Measurements from ENCODE around the gene PSMA1. TPM values are rescaled to one million over a fixed set of nuclear protein-coding genes. Genes with fewer than 3 reads are reported as not detected.
A peak's percentile ranks its signal among the peaks of the same experiment; 100 is the strongest.
"Not testable (repeated sequence)": the region's sequence is repeated elsewhere in the genome, so short reads cannot be mapped to it uniquely, and the experiment has no call there.

Gene PSMA1
- total RNA-seq, 2 donors from 2014 or later: 140 to 166 TPM

DNA sequence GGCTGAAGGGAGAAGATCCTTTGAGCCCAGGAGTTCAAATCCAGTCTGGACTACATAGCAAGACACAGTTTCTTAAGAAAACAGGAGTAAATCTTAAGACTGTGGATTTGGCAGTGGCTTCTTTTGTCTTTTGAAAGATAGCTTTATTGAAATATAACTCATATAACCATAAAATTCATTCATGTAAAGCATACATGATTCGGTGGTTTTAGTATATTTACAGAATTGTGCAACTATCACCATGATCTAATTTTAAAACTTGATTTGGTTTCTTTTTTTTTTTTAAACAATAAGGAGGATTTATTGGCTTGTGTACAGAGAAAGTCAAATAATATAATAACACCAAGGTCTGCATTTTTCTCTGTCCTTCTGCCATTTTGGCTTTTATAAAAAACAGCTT is 23.1 kb upstream of the PSMA1 start:
- Mint-ChIP-seq H3K4me3 (no peak overlapping the region), H3K27me3 (no peaks in the 10 kb centered on the region), H3K27ac (no peak overlapping the region), H3K36me3 (ENCODE audit: low read depth) (no peaks in the 10 kb centered on the region), H3K4me1 (peaks cover 7% of the 10 kb centered on the region)
- DNase-seq (no peak), ATAC-seq (no peak)
- H3K9me3 ChIP-seq (ENCODE audit: control insufficient read depth, low read length, poor library complexity, severe bottlenecking): no peaks in the 10 kb centered on the region

DNA sequence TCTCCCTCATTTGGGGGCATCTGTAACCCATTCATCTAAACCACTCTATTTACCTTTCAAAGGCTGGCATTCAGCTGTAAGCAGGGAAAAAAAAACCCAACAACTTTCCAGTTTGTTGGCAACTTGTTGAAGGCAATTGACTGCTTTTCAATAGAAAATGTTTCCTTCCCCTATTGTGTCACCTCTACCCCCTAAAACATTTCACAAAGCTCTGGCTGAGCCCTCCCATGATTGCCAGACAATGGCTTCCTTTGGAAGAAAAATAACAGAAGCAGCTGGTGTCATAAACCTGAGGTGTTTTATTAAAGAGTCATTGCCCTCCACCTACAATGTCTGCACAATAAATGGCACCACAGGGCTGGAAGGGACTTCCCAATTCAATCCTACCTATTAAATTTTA is 22.1 kb upstream of the PSMA1 start:
- ATAC-seq (no peak), DNase-seq (no peak)
- Mint-ChIP-seq H3K4me1 (peaks cover 5% of the 10 kb centered on the region), H3K27me3 (no peaks in the 10 kb centered on the region), H3K4me3 (no peak overlapping the region), H3K36me3 (ENCODE audit: low read depth) (no peaks in the 10 kb centered on the region), H3K27ac (no peak overlapping the region)
- H3K9me3 ChIP-seq (ENCODE audit: control insufficient read depth, low read length, poor library complexity, severe bottlenecking): no peaks in the 10 kb centered on the region

DNA sequence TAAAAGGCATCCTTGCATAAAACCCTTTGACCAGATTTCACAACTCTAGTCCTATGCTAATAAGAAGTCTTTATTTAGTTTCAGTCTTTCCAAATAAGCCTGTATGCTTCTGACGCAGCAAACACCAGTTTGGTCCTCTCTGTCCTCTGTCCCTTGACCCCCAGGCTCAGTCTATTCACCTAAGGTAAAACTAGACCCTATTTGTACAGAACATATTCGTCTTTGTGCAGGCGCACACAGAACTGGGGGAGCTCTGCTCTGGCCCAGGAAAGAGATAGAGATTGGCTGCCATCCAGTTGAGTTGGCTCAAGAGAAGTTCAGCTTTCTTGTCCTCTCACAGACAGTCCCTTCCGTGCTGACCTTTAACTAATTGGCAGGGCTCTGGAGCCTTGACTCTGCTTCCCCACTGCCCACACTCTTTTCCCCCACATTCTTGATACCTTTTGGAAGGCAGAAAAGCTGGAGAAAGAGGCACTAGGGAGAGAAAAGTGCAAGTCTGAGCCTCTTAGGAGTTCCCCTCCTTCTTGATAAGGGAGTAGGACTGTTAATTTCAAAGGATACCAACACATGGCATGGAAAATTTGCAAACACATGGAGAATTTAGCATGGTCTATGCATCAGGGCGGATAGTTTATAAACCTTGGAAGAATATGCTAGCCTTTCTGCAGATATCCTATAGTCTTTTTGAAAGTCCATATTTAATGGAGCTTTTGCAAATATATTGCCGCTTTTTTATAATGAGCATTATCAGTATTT is 21.2 kb upstream of the PSMA1 start:
- ATAC-seq (no peak), DNase-seq (no peak)
- Mint-ChIP-seq H3K27me3 (no peaks in the 10 kb centered on the region), H3K4me3 (no peak overlapping the region), H3K36me3 (ENCODE audit: low read depth) (no peaks in the 10 kb centered on the region), H3K4me1 (peaks cover 5% of the 10 kb centered on the region), H3K27ac (peak overlapping the region; percentile 41)
- H3K9me3 ChIP-seq (ENCODE audit: control insufficient read depth, low read length, poor library complexity, severe bottlenecking): no peaks in the 10 kb centered on the region

DNA sequence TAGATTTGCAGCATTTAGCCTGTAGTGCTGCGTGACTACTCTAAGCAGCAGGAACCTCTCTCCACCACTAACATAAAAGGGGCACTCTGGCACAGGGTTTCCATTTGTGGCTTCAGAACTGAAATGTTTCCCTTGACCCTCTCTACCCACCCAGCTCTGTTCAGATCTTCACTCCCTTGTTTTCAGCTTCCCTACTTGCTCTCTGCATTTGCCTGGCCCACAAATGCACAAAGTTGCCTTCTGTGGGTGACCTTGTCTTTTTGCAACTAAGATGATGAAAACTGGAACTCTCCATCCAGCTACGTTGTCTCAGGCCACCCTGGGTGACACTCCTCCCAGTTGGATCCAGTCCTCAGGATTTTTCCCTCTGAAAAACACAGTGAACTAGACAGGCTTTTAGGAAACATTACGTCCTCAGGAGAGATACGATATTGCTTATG is 19.8 kb upstream of the PSMA1 start:
- H3K36me3 Mint-ChIP-seq (ENCODE audit: low read depth): no peaks in the 10 kb centered on the region
- H3K27me3 Mint-ChIP-seq: no peaks in the 10 kb centered on the region
- ATAC-seq (no peak), DNase-seq (no peak)
- no peak overlapping the region for H3K4me3 Mint-ChIP-seq
- no peaks in the 10 kb centered on the region for H3K9me3 ChIP-seq (ENCODE audit: control insufficient read depth, low read length, poor library complexity, severe bottlenecking)
- peak overlapping the region; percentile 89 for H3K27ac Mint-ChIP-seq
- peaks cover 3% of the 10 kb centered on the region for H3K4me1 Mint-ChIP-seq

DNA sequence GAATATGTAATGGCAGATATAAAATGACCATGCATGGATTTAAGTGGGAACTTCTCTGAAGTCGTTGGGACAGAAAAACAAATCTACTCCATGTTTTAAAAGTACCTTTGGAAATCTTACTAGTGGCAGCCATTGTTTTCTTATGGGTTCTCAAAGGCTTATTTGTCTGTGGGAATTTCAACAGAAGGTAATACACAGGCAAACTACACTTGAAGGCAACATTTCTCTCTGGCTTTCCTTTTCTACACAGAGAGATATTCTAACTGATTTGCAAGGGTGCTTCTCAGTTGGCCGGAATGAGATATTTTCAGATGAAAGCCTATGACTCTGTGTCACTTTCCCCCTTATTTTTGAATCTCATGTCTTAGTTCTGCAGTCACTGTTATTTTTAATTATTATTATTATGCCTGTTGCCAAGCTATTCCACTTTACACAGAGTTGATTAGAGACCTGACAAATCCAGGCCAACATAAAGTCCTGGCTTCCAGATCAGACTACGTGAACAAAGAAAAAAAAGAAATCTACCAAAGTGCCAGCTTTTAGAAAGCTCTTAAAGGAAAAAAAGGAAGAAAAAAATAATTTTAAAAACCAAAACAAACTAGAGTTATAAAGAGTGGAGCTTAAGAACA is 18.9 kb upstream of the PSMA1 start:
- H3K27ac Mint-ChIP-seq: peak overlapping the region; percentile 89

DNA sequence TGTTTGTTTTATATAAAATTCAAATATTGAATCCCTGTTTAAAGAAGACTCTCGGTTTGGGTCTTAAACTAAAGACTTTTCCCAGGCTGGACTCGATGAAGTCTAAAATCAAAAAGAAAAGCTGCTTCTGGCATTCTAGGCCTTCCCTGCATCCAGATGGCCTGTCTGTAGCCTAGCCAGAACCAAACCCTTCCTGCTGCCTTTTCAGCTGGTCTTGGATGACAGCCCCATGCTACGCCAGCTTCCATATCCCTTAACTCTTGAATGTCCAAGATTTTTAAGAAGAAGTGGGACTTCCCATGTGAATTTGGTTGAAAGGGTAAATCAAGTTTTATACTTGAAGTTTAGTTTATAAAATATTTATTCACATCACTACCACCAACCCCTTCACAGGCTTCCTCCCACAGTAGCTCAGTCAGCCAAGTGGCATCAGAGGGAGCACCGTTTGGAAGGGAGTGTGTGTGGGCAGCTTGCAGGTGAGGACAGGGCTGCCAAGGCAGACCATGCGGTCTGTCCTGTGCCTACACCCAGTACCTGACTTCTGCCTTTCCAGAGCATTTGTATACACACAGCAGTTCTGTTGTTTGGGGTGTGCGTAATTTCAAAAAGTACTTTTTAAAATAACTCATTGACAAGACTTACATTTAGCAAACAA is 18.2 kb upstream of the PSMA1 start:
- DNase-seq (no peak), ATAC-seq (no peak)
- peak overlapping the region; percentile 89 for H3K27ac Mint-ChIP-seq
- H3K4me1 Mint-ChIP-seq: peaks cover 3% of the 10 kb centered on the region
- H3K4me3 Mint-ChIP-seq: no peak overlapping the region
- no peaks in the 10 kb centered on the region for H3K27me3 Mint-ChIP-seq
- H3K9me3 ChIP-seq (ENCODE audit: control insufficient read depth, low read length, poor library complexity, severe bottlenecking): no peaks in the 10 kb centered on the region
- H3K36me3 Mint-ChIP-seq (ENCODE audit: low read depth): no peaks in the 10 kb centered on the region

More for the DNA sequence above, 18.9 kb upstream of the PSMA1 start:
- H3K9me3 ChIP-seq (ENCODE audit: control insufficient read depth, low read length, poor library complexity, severe bottlenecking): no peaks in the 10 kb centered on the region
- DNase-seq (no peak), ATAC-seq (no peak)
- H3K36me3 Mint-ChIP-seq (ENCODE audit: low read depth): no peaks in the 10 kb centered on the region
- H3K4me1 Mint-ChIP-seq: peaks cover 3% of the 10 kb centered on the region
- H3K27me3 Mint-ChIP-seq: no peaks in the 10 kb centered on the region
- no peak overlapping the region for H3K4me3 Mint-ChIP-seq

DNA sequence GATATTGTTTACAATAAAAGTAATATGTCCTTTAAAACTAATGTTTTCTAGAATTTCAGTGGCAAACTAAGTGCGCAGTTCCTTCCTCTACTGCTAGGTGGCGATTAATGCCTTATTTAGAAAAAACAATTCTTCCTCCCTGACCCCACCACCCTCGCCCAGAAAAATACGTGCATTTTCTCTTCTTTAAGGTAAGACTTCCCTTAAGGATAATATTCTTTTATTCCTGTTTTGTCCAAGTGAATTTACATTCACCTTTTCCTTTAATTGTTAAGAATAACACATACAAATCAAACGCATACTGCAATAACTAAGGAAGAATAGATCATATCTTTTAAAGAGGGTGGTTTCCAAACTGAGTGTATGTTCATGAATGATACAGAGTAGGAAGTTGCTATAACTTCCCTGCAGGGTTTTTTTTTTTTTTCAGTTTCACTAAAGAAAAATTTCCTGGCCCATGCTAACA is 17.0 kb upstream of the PSMA1 start:
- Mint-ChIP-seq H3K4me1 (peaks cover 3% of the 10 kb centered on the region), H3K27ac (peak overlapping the region; percentile 89), H3K4me3 (peak overlapping the region; percentile 57), H3K36me3 (ENCODE audit: low read depth) (no peaks in the 10 kb centered on the region), H3K27me3 (no peaks in the 10 kb centered on the region)
- DNase-seq (peak in 1 of 3 donors; percentile 12), ATAC-seq (peak; percentile 98)
- H3K9me3 ChIP-seq (ENCODE audit: control insufficient read depth, low read length, poor library complexity, severe bottlenecking): no peaks in the 10 kb centered on the region

DNA sequence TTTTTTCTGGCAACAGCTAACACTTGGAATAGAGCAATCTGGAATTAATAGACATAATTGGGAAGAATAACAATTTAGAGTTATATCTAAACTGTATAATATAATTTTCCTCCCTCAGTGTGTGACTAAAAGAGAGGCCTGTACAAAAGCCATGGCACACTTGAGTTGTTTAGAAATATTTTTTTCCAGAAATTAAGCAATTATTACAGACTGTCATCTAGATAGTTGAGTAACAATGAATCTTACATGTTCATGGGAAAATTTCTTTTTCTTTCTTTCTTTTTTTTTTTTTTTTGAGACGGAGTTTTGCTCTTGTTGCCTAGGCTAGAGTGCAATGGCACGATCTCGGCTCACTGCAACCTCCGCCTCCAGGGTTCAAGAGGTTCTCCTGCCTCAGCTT is 15.0 kb upstream of the PSMA1 start:
- DNase-seq; H3K4me1 Mint-ChIP-seq; H3K9me3 ChIP-seq (ENCODE audit: control insufficient read depth, low read length, poor library complexity, severe bottlenecking); H3K27ac Mint-ChIP-seq; ATAC-seq; H3K36me3 Mint-ChIP-seq (ENCODE audit: low read depth); H3K27me3 Mint-ChIP-seq; H3K4me3 Mint-ChIP-seq: not testable (repeated sequence)

DNA sequence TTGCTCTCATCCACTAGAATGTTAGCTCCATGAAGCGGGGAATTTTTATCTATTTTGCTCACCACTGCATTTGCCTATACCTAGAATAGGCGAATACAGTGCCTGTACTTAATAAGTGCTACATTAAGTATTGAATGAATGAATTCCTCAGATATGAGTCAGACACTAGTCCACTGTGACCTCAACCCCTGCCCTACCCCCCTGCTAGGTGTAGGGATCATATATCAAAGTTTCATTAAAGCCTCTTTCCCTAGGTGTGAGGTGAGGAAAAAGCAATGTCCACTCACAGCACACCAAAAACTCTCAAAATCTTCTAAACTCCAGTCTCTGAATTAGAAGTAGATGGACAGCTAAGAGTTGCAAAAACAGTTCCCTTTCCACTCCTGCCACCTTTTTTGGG is 9.8 kb upstream of the PSMA1 start:
- no peak overlapping the region for H3K27ac Mint-ChIP-seq
- ATAC-seq (no peak), DNase-seq (no peak)
- H3K36me3 Mint-ChIP-seq (ENCODE audit: low read depth): peaks cover 2% of the 10 kb centered on the region
- H3K4me1 Mint-ChIP-seq: no peaks in the 10 kb centered on the region
- no peaks in the 10 kb centered on the region for H3K27me3 Mint-ChIP-seq
- H3K9me3 ChIP-seq (ENCODE audit: control insufficient read depth, low read length, poor library complexity, severe bottlenecking): no peaks in the 10 kb centered on the region
- H3K4me3 Mint-ChIP-seq: no peak overlapping the region

DNA sequence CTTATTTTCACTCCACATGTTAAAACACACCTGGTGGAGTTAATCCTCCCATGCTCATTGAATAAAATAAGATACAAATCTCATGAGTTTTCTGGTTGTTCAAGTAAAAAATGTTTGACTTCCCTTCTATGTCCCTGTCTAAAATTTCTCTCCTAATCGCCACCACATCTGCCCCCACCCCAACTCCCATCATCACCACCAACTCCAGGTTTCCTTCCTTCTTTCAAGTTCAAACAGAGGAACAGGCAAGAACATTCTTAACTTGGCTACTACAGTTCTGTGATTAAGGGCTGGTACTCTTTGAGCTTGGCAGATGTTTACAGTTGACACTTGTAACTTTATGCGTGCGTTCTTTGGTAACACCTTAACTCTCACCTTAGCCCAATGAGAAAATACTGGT is 9.1 kb upstream of the PSMA1 start:
- H3K27me3 Mint-ChIP-seq: no peaks in the 10 kb centered on the region
- H3K36me3 Mint-ChIP-seq (ENCODE audit: low read depth): peaks cover 2% of the 10 kb centered on the region
- H3K4me1 Mint-ChIP-seq: no peaks in the 10 kb centered on the region
- no peaks in the 10 kb centered on the region for H3K9me3 ChIP-seq (ENCODE audit: control insufficient read depth, low read length, poor library complexity, severe bottlenecking)
- no peak for ATAC-seq
- DNase-seq: no peak
- H3K27ac Mint-ChIP-seq: no peak overlapping the region
- no peak overlapping the region for H3K4me3 Mint-ChIP-seq

DNA sequence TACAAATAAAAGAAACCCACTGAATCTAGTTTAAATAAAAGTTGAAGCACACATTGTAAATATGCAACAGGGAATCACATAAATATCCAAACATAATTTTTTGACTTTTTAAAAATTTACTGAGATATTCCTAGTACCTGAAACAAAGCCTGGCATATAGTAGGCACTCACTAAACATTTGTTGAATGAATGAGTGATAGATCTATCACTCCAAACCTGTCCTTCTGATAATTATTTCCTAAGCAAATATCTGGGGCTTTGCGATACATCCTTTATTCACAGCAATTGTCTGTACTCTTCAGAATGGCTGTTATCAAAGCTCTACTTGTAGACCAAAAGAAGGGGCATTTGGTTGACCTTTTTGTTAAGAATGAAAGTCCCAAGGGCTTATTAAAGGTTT is 2.6 kb upstream of the PSMA1 start:
- H3K27me3 Mint-ChIP-seq: no peaks in the 10 kb centered on the region
- H3K27ac Mint-ChIP-seq: no peak overlapping the region
- peaks cover 24% of the 10 kb centered on the region for H3K4me1 Mint-ChIP-seq
- DNase-seq (no peak), ATAC-seq (no peak)
- no peaks in the 10 kb centered on the region for H3K36me3 Mint-ChIP-seq (ENCODE audit: low read depth)
- H3K9me3 ChIP-seq (ENCODE audit: control insufficient read depth, low read length, poor library complexity, severe bottlenecking): no peaks in the 10 kb centered on the region
- no peak overlapping the region for H3K4me3 Mint-ChIP-seq

DNA sequence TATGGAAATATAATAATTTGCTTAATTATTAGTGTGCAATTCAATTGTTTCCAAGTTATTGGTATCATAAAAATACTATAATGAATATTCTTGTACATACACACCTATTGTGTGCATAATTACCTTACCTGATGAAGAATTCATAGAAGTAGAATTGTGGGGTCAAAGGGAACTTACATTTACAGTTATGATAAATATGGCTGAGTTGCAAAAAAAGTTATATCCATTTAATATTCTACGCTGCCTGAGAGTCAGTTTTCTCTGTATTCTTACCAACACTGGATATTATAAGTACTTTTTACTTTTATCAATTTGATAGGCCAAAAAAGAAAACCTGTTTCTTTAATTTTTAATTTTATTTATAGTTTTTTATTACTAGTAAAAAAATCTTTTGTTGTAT is 2.1 kb upstream of the PSMA1 start:
- H3K4me3 Mint-ChIP-seq: no peak overlapping the region
- H3K9me3 ChIP-seq (ENCODE audit: control insufficient read depth, low read length, poor library complexity, severe bottlenecking): no peaks in the 10 kb centered on the region
- no peak for DNase-seq
- peak overlapping the region; percentile 24 for H3K27ac Mint-ChIP-seq
- no peaks in the 10 kb centered on the region for H3K36me3 Mint-ChIP-seq (ENCODE audit: low read depth)
- H3K4me1 Mint-ChIP-seq: peaks cover 24% of the 10 kb centered on the region
- no peak for ATAC-seq
- H3K27me3 Mint-ChIP-seq: no peaks in the 10 kb centered on the region

DNA sequence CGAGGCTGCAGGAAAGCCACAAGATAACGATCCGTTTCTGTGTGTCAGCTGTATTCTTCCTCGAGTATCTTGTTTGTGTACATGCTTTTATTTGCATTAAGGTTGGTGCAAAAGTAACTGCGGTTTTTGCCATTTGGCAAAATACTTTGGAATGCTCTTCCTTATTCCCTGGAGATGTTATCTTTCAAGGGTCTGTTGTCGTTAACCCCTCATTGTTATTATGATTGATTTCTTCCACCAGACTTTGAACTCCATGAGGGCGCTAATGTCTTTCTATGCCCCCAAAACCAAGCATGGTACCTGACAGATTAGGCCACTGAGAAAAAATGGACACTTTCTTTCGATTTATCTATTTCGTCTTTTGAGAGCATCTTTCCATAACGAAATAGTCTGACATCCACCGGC is 563 bp upstream of the PSMA1 start:
- no peaks in the 10 kb centered on the region for H3K27me3 Mint-ChIP-seq
- peak overlapping the region; percentile 93 for H3K4me3 Mint-ChIP-seq
- H3K4me1 Mint-ChIP-seq: peaks cover 24% of the 10 kb centered on the region
- H3K9me3 ChIP-seq (ENCODE audit: control insufficient read depth, low read length, poor library complexity, severe bottlenecking): no peaks in the 10 kb centered on the region
- no peaks in the 10 kb centered on the region for H3K36me3 Mint-ChIP-seq (ENCODE audit: low read depth)
- DNase-seq: no peak
- peak overlapping the region; percentile 97 for H3K27ac Mint-ChIP-seq
- ATAC-seq: no peak

Measured in T-helper 17 cell (primary cell).